Islet precursor cell (in vitro differentiated cells): ENCODE measurements around the gene ARL16.

Experiments
- DNase-seq: peaks from one replicate; pipeline ENCODE4 v3.0.0-alpha.2; 2018

ARL16 gene

GRCh38 chr17:81666092-81666341, 17.6 kb downstream of the ARL16 start:
- DNase-seq = no peak

GRCh38 chr17:81665205-81666091, 18.1 kb downstream of the ARL16 start:
- DNase-seq = no peak

DNA sequence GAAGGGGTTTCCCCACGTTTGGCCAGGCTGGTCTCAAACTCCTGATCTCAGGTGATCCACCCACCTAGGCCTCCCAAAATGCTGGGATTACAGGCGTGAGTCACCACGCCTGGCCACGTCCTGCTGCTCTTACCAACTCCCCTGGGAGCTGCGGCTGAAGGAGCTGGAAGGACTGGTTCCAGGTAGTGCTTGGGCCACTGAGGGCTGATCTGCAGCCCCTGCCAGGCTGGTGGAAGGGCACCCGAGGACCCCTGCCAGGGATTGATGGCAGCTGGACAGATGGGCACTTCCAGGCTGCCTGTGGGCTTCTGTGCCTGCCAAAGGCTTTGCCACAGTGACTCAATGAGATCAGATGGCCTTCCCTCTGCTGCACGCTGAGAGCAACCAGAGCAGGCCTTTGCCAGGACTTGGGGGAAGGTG, 19.5 kb downstream of the ARL16 start:
- no peak for DNase-seq

GRCh38 chr17:81662002-81662401, 21.6 kb downstream of the ARL16 start:
- no peak for DNase-seq

DNA sequence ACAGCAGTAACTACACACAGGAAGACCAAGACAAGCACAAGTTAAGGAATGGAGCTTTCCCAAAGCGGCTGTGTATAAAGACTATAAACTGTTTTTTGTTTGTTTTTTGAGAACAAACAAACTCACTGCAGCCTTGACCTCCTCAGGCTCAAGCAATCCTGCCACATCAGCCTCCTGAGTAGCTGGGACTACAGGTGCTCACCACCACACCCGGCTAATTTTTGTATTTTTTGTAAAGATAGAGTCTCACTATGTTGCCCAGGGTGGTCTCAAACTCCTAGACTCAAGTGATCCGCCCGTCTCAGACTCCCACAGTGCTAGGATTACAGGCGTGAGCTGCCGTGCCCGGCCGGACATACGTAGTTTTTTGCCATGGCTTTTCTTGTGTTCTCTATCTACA, 23.2 kb downstream of the ARL16 start:
- DNase-seq = no peak

DNA sequence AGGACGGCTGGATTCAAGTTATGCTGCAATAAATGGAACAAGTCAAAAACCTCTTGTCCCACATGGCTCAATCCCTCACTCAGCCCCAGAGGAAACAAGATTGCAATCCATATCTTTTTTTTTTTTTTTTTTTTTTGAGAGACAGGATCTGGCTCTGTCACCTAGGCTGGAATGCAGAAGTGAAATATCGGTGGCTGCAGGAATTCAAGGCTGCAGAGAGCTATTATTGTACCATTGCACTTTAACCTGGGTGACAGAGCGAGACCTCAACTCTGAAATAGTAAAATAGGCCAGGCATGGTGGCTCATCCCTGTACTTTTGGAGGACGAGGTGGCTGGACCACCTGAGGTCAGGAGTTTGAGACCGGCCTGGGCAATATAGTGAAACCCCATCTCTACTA, 24.6 kb downstream of the ARL16 start:
- DNase-seq = no peak

DNA sequence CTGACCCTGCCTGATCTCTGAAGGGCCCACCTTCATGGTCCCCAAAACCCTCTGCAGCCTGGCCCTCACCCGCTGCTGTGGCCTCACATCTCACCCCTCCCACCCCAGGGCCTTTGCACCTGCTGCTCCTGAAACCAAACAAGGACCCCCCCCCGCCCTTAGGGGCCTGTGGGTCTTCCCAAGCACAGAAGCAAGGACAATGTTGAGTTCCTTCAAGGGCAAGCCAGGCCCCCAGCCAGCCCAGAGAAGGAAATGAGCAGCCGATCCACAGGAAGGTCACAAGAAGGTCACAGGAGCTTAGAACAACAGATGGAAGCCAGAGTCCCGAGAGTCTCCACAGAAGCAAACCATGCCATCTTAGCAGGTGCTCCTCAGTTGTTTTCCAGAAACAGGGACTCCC, 26.8 kb downstream of the ARL16 start:
- DNase-seq = no peak

GRCh38 chr17:81656118-81656743, 27.4 kb downstream of the ARL16 start, which contains the start of gene PDE6G:
Gene PDE6G (minus strand): TSS chr17:81656542. CDS start chr17:81653305, 3,237 bp downstream.
- DNase-seq = no peak

GRCh38 chr17:81655378-81656117, 28.0 kb downstream of the ARL16 start:
- DNase-seq = no peak

DNA sequence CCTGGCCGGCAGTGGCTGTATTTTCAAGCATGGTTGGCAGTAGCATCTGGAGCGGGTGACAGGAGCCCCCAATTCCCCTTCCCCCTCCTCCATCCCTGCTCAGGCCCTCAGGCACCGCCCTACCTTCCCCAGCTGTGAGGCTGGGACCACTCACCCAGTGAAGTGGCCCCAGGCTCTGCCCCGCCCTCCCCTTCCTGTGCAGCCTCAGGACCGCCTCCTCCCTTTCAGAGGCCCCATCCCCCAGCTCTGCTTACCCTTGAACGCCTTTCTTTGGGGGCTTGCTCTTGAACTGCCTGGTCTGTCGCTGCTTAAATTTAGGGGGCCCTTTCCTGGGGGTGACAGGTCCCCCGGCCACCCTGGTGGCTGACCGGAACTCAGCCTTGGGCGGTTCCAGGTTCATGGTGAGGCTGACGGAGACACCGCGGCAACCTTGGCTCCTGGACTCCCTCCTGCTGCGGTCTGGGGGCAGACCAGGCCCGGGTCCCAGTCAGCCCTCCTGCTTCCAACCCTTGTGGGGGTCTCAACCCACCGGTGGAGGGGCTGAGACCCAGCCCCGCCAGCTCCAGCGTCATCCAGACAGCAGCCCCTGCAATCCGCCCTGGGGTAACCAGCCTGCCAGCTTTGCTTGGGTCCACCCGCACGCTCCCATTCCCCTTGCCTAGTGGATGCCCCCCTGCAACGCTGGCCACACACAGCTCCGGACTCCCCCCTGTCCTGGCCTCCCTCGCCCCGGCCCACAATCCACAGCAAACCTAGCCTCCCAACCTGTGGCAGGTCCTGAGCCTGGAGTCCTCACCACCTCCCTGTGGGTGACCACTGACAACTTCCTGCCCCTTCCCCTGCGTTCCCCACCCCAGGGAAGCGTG, 30.5 kb downstream of the ARL16 start:
- peak; percentile 80 for DNase-seq

- DNase-seq = no peak
Measured at GRCh38 chr17:81651692-81652091, 31.9 kb downstream of the ARL16 start.

DNA sequence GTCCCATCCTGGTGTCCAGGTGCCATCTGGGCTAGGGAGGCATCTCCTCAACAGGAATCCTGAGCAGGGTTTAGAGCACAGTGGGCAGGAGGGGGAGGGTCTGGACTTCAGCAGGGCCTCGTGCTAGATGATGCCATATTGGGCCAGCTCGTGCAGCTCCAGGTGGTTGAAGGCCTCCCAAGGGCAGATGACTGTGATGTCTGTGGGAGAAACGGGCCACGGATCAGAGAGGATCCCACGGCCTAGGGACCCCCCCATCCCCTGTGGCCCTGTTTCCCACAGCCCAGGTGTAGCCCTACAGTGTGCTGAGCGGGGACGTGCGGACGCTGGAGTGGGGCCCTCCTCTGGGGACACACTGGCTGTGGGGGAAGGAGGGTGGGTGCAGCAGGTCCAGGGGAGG, 32.6 kb downstream of the ARL16 start:
- DNase-seq = no peak

GRCh38 chr17:81648707-81649085, 34.9 kb downstream of the ARL16 start:
- no peak for DNase-seq

GRCh38 chr17:81648013-81648706, 35.4 kb downstream of the ARL16 start:
- no peak for DNase-seq

- no peak for DNase-seq
Measured at GRCh38 chr17:81647640-81648012, 36.0 kb downstream of the ARL16 start.

GRCh38 chr17:81646869-81647600, 36.6 kb downstream of the ARL16 start:
- DNase-seq = no peak

DNA sequence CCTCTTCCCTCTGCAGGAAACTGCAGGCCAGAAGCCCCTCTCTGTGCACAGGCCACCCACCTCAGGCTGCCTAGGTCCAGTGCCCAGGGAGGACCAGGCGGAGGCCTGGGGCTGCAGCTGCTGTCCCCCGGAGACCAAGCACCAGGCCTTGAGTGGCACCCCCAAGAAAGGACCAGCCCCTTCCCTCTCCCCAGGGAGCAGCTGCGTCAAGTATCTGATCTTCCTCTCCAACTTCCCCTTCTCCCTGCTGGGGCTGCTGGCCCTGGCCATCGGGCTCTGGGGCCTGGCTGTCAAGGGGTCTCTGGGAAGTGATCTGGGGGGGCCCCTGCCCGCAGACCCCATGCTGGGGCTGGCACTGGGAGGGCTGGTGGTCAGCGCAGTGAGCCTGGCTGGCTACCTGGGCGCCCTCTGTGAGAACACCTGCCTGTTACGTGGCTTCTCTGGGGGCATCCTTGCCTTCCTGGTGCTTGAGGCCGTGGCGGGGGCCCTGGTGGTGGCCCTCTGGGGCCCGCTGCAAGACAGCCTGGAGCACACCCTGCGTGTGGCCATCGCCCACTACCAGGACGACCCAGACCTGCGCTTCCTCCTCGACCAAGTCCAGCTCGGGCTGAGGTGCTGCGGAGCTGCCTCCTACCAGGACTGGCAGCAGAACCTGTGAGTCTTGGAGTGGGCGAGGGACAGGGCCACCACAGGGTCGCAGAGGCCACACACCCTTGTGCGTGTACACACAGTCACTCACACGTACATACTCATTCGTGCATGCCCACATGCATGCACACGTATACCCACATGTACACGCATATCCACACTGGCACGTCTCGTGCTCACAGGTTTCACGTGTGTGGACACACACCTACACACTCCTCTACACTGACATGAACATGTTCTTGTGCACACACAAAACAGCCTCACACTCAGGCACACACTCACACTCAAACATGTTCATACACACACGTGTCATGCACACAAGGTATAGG, 38.3 kb downstream of the ARL16 start:
- no peak for DNase-seq

- no peak for DNase-seq
Measured at GRCh38 chr17:81644496-81644895, 39.1 kb downstream of the ARL16 start.

GRCh38 chr17:81641825-81642489, 41.6 kb downstream of the ARL16 start:
- DNase-seq = peak; percentile 92

DNA sequence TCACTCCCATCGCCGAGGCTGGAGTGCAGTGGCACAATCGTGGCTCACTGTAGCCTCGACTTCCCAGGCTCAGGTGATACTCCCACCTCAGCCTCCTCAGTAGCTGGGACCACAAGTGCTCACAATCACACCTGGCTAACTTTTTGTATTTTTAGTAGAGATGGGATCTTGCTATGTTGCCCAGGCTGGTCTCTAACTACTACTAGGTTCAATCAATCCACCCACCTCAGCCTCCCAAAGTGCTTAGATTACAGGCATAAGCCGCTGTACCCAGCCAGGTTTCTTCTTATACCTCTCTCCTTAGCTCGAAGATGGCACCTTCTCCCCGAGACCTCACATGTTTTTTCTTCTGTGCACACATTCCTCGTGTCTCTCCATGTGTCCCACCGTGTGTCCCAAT, 43.6 kb downstream of the ARL16 start:
- DNase-seq = no peak
